ENCODE measurements around the gene ZBTB11. TPM values are rescaled to one million over a fixed set of nuclear protein-coding genes. Genes with fewer than 3 reads are reported as not detected.
A peak's percentile ranks its signal among the peaks of the same experiment; 100 is the strongest.
"Not testable (repeated sequence)": the region's sequence is repeated elsewhere in the genome, so short reads cannot be mapped to it uniquely, and the experiment has no call there.

ZBTB11 gene
- total RNA-seq, 1 experiment from 2014 or later: 31.3 TPM

GRCh38 chr3:101643009-101643844 lies 33.7 kb downstream of the ZBTB11 start:
- no peak overlapping the region for H3K4me3 ChIP-seq
- no peaks in the 10 kb centered on the region for H3K36me3 ChIP-seq
- no peaks in the 10 kb centered on the region for H3K9me3 ChIP-seq (replicated peaks)
- DNase-seq: no peak
- H3K4me1 ChIP-seq: peaks cover 17% of the 10 kb centered on the region
- no peaks in the 10 kb centered on the region for H3K27me3 ChIP-seq
- H3K27ac ChIP-seq: peak overlapping the region; percentile 1; the same call in 1 of the 2 replicates

GRCh38 chr3:101642441-101642840 lies 34.5 kb downstream of the ZBTB11 start:
- H3K27ac ChIP-seq: no peak overlapping the region
- no peak overlapping the region for H3K4me3 ChIP-seq
- no peaks in the 10 kb centered on the region for H3K27me3 ChIP-seq
- DNase-seq: no peak
- H3K4me1 ChIP-seq: peaks cover 17% of the 10 kb centered on the region
- H3K9me3 ChIP-seq (replicated peaks): no peaks in the 10 kb centered on the region
- H3K36me3 ChIP-seq: no peaks in the 10 kb centered on the region

- H3K9me3 ChIP-seq (replicated peaks); H3K27me3 ChIP-seq; H3K27ac ChIP-seq; DNase-seq; H3K36me3 ChIP-seq; H3K4me3 ChIP-seq: not testable (repeated sequence)
- H3K4me1 ChIP-seq: peaks cover 17% of the 10 kb centered on the region
Measured at GRCh38 chr3:101641397-101642115, 35.4 kb downstream of the ZBTB11 start.

GRCh38 chr3:101640256-101640655 lies 36.7 kb downstream of the ZBTB11 start:
- H3K4me1 ChIP-seq: peaks cover 17% of the 10 kb centered on the region
- no peaks in the 10 kb centered on the region for H3K36me3 ChIP-seq
- H3K4me3 ChIP-seq: no peak overlapping the region
- no peak overlapping the region for H3K27ac ChIP-seq
- H3K9me3 ChIP-seq (replicated peaks): no peaks in the 10 kb centered on the region
- H3K27me3 ChIP-seq: no peaks in the 10 kb centered on the region
- DNase-seq: no peak

- H3K27me3 ChIP-seq: no peaks in the 10 kb centered on the region
- no peak for DNase-seq
- no peaks in the 10 kb centered on the region for H3K36me3 ChIP-seq
- peaks cover 14% of the 10 kb centered on the region for H3K4me1 ChIP-seq
- H3K27ac ChIP-seq: no peak overlapping the region
- no peaks in the 10 kb centered on the region for H3K9me3 ChIP-seq (replicated peaks)
- no peak overlapping the region for H3K4me3 ChIP-seq
Measured at GRCh38 chr3:101639280-101639963, 37.5 kb downstream of the ZBTB11 start.

GRCh38 chr3:101638261-101638745 lies 38.6 kb downstream of the ZBTB11 start:
- Histone ChIP-seq H3K27me3 (no peaks in the 10 kb centered on the region), H3K36me3 (no peaks in the 10 kb centered on the region), H3K4me1 (peaks cover 3% of the 10 kb centered on the region), H3K9me3 (replicated peaks) (no peaks in the 10 kb centered on the region), H3K4me3 (no peak overlapping the region), H3K27ac (no peak overlapping the region)
- no peak for DNase-seq

- Histone ChIP-seq H3K27ac (no peak overlapping the region), H3K36me3 (no peaks in the 10 kb centered on the region), H3K27me3 (no peaks in the 10 kb centered on the region), H3K4me1 (peaks cover 3% of the 10 kb centered on the region), H3K9me3 (replicated peaks) (no peaks in the 10 kb centered on the region), H3K4me3 (no peak overlapping the region)
- no peak for DNase-seq
Measured at GRCh38 chr3:101637451-101637850, 39.5 kb downstream of the ZBTB11 start.

GRCh38 chr3:101635954-101636798 lies 40.8 kb downstream of the ZBTB11 start:
- Histone ChIP-seq H3K27me3 (no peaks in the 10 kb centered on the region), H3K4me3 (peak overlapping the region; percentile 13; the same call in 1 of the 2 replicates), H3K4me1 (peaks cover 3% of the 10 kb centered on the region), H3K9me3 (replicated peaks) (no peaks in the 10 kb centered on the region), H3K27ac (no peak overlapping the region), H3K36me3 (no peaks in the 10 kb centered on the region)
- DNase-seq: peak; percentile 80 to 87

GRCh38 chr3:101635345-101635744 lies 41.6 kb downstream of the ZBTB11 start:
- Histone ChIP-seq H3K4me3 (no peak overlapping the region), H3K9me3 (replicated peaks) (no peaks in the 10 kb centered on the region), H3K4me1 (peaks cover 3% of the 10 kb centered on the region), H3K27me3 (no peaks in the 10 kb centered on the region), H3K36me3 (no peaks in the 10 kb centered on the region), H3K27ac (no peak overlapping the region)
- no peak for DNase-seq

GRCh38 chr3:101634591-101635196 lies 42.2 kb downstream of the ZBTB11 start:
- H3K27ac ChIP-seq: no peak overlapping the region
- H3K27me3 ChIP-seq: no peaks in the 10 kb centered on the region
- no peaks in the 10 kb centered on the region for H3K36me3 ChIP-seq
- no peak for DNase-seq
- no peaks in the 10 kb centered on the region for H3K9me3 ChIP-seq (replicated peaks)
- no peaks in the 10 kb centered on the region for H3K4me1 ChIP-seq
- H3K4me3 ChIP-seq: no peak overlapping the region

GRCh38 chr3:101633186-101633585 lies 43.7 kb downstream of the ZBTB11 start:
- no peaks in the 10 kb centered on the region for H3K9me3 ChIP-seq (replicated peaks)
- DNase-seq: no peak
- no peak overlapping the region for H3K4me3 ChIP-seq
- H3K36me3 ChIP-seq: no peaks in the 10 kb centered on the region
- no peaks in the 10 kb centered on the region for H3K27me3 ChIP-seq
- H3K27ac ChIP-seq: no peak overlapping the region
- no peaks in the 10 kb centered on the region for H3K4me1 ChIP-seq

- H3K36me3 ChIP-seq: no peaks in the 10 kb centered on the region
- H3K4me3 ChIP-seq: no peak overlapping the region
- no peaks in the 10 kb centered on the region for H3K4me1 ChIP-seq
- H3K27ac ChIP-seq: no peak overlapping the region
- no peaks in the 10 kb centered on the region for H3K9me3 ChIP-seq (replicated peaks)
- no peak for DNase-seq
- no peaks in the 10 kb centered on the region for H3K27me3 ChIP-seq
Measured at GRCh38 chr3:101632586-101632985, 44.3 kb downstream of the ZBTB11 start.

- H3K4me3 ChIP-seq; H3K36me3 ChIP-seq; DNase-seq; H3K27me3 ChIP-seq; H3K4me1 ChIP-seq; H3K27ac ChIP-seq; H3K9me3 ChIP-seq (replicated peaks): not testable (repeated sequence)
Measured at GRCh38 chr3:101631959-101632358, 45.0 kb downstream of the ZBTB11 start.
